ENCODE data around the gene CBLN3.

DNA sequence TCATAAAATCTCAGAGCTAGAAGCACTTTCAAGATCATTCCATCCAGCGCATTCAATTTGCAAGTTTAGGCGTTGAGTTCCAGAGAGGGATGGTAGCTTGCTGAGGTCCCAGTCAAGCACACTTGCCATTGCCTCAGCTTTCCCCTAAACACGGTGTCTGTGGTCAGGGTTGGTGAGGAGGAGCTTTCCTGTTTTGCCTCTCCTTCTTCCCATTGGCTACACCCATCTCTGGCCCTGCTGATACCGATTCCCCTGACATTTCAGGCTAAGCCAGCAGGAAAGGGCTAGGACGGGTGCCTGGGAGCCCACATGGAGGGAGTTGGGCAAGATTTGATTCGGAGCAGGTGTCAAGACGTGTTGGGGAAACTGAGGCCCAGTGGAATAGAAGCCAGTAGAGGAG lies 52.3 kb downstream of the CBLN3 start:
- TF ChIP-seq, protein P1, sequence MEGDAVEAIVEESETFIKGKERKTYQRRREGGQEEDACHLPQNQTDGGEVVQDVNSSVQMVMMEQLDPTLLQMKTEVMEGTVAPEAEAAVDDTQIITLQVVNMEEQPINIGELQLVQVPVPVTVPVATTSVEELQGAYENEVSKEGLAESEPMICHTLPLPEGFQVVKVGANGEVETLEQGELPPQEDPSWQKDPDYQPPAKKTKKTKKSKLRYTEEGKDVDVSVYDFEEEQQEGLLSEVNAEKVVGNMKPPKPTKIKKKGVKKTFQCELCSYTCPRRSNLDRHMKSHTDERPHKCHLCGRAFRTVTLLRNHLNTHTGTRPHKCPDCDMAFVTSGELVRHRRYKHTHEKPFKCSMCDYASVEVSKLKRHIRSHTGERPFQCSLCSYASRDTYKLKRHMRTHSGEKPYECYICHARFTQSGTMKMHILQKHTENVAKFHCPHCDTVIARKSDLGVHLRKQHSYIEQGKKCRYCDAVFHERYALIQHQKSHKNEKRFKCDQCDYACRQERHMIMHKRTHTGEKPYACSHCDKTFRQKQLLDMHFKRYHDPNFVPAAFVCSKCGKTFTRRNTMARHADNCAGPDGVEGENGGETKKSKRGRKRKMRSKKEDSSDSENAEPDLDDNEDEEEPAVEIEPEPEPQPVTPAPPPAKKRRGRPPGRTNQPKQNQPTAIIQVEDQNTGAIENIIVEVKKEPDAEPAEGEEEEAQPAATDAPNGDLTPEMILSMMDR (conservative IDR thresholded peaks at IDR 0.05 in 1 of 2, IDR thresholded peaks at IDR 0.05 in 1 of 2; ENCODE audit: low read depth in 1 of 2, low read length in 2 of 2) = no peak
- no peak for TF ChIP-seq EZH2 (IDR thresholded peaks at IDR 0.05; ENCODE audit: low read length, missing control alignments)

All from fibroblast of lung (primary cell).